Measurements from ENCODE around the gene GIGYF2.
"Not testable (repeated sequence)": the region's sequence is repeated elsewhere in the genome, so short reads cannot be mapped to it uniquely, and the experiment has no call there.

GIGYF2 gene

DNA sequence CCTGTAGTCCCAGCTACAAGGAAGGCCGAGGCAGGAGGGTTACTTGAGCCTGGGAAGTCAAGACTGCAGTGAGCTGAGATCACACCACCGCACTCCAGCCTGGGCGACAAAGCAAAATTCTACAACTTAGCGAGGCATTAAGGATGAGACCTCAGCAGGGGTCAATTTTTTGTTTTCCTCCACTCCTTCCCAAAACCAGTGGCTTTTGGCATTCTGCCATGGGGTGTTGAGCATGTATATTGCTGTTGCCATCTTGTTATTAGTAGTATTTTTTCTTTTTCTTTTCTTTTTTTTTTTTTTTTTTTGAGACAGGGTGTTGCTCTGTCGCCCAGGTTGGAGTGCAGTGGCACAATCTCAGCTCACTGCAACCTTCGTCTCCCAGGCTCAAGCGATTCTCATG lies 8.9 kb upstream of the GIGYF2 start:
- DNase-seq: no peak

DNA sequence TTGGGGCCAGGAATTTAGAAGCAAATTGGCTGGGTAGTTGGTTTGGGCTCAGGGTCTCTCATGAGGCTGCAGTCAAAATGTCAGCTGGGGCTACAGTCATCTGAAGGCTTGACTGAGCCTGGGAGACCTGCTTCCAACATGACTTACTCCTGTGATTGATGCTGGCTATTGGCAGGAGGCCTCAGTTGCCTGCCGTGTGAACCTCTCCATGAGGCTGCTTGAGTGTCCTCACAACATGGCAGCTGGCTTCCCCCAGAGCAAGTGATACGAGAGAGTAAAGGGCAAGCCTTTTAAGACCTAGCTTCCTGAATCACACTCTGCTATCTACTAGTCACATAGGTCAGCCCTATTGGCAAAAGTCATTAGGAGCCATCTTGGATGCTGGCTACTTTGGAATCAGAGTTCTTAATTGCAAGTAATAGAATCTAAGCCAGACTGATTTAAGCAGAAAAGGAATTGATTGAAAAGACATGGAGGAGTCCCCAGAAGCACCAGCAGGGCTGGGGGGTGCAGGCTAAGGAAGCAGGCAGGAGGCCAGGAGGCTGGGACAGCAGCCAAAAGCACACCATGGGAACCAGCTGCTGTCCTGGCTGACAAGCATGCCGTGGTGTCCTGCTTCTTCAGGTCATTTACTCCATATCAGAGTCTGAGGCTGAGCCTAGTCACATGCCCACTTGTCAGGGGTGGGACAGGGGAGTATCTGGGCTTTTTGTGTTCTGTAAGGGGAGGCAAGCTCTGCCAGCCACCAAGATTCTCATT lies 7.8 kb upstream of the GIGYF2 start:
- no peak for DNase-seq

DNA sequence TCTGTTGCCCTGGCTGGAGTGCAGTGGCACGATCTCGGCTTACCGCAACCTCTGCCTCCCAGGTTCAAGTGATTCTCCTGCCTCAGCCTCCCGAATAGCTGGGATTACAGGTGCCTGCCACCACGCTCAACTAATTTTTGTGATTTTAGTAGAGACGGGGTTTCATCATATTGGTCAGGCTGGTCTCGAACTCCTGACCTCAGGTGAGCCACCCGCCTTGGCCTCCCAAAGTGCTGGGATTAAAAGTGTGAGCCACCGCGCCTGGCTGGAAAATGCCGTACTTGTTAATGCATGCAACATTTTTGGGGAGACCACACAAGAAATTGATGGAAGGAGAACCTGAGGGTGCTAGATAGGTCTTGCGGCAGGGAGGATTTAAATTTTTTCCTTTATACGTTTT lies 6.0 kb upstream of the GIGYF2 start:
- DNase-seq: not testable (repeated sequence)

DNA sequence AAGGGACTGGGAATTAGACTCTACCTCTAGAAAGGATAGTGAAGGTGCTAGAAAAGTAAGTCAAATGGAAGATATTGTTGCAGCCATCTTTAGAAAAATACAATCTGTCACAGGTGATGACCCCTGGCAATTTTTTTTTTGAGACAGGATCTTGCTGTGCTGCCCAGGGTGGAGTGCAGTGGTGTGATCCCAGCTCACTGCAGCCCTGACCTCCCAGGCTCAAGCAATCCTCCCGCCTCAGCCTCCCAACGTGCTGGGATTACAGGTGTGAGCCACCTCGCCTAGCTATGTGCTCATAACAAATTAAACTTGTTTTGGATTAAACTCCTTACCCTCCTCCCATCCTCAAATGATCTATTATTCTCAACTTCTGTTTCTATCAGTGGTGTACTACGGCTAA lies 3.8 kb upstream of the GIGYF2 start:
- no peak for DNase-seq

DNA sequence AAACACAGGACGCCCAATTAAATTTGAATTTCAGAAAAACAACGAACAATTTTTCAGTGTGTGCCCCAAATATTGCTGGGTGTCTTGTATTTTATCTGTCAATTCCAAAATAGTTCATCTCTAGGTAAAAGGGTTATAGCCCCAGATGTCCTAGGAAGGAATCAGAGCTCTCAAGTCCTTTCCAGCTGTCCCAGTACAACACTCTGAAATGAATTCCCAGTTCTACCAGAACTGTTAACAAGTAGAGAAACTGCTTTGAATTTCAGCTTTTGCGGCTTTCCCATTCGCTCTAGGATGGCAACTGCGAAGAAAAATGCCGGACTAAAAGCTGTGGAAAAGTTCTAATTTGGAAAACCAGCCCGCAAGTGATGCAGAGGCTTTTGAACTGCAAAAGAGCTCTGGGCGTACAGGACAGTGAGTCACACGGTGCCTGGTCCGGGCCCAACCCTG lies 497 bp upstream of the GIGYF2 start:
- no peak for DNase-seq

DNA sequence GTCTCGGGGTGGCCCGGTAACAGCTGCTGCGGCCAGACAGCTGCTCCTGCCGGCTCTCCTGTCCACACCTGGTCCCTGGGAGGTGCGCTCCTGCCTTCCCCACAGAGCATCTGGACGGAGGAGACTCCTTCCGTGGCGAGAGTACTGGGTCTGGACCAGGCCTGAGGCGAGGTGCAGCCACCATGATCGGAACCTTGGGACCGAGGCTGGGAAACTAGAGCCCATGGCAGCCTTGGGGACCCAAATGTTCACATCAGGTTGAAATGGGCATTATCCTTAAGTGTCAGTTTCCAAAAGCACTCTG lies 628 bp downstream of the GIGYF2 start:
- DNase-seq: no peak

DNA sequence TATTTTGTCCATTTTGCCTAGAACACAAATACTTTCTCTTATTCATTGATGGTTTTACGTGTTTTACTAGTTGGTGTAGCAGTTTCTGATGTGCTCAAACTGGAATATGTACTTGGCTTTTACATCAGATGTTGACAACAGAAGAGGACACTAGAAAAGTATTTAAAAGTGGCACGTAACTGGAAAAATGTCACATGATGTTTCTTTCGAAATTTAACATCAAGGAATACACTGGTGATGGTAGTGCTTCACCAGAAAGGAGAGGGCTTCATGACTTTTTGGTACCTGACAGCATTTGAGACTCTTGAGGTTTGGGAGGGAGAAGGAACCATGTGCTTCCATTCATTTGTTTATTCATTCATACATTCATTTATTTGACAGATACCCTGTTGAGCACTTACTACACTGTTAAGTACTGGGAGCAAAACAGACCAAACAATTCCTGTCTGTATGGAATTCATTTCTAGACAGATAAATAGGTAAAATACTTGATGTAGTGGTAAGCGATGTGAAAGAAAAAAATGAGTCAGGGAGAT lies 1.5 kb downstream of the GIGYF2 start:
- no peak for DNase-seq

DNA sequence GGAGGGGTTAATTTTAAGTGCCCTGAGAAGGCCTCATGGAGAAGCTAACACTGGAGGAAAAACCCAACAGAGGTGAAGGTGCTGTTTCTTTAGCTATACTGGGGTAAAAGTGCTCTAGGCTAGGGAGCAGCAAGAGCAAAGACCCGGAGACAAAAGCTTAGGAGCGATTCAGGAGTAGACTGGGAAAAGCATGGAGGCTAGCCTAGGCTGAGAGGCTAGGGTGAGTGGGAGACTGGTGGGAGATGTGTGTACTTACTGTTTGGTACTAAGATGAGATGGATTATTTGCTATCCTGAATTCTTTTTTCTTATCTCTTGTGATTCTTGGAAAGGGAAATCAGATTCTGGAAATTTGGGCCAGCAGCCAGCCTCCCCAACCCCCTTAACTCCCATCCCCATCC lies 2.0 kb downstream of the GIGYF2 start:
- DNase-seq: no peak

DNA sequence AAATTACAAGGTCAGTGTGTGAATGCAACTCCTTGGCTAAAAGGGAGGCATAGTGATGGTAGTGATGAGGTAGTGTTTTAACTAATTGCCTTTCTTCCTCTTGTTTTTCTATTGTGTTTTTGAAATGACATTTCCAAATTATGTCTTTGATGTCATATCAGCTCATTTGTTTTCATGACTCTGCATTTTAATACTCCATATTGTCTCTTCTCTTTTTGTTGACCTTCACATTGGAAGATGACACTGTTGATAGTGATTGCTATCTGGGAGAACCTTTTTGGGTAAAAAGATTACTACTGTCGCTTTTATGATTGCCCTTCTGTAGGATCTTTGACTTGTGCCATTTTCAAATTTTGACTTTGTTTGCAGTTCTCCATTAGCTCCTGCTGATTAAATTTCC lies 3.0 kb downstream of the GIGYF2 start:
- DNase-seq: no peak

DNA sequence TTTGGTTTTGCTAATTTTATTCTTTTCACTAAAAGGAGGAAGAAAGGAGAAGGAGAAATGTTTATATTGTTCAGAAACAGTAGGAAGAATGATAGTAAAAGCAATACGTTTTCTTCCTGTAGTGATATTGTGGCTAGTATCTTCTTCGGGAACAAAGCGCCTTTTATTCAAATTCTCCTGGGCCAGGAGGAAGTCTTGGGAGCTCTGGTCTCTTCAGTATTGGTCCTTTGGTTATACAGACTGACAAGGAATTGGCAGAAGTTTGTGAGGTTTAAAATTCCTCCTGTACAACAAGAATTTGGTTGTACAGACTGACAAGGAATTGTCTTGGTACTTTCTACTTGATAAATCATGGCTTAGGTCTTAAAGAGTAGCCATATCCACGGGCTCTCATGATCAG lies 9.9 kb downstream of the GIGYF2 start:
- no peak for DNase-seq

DNA sequence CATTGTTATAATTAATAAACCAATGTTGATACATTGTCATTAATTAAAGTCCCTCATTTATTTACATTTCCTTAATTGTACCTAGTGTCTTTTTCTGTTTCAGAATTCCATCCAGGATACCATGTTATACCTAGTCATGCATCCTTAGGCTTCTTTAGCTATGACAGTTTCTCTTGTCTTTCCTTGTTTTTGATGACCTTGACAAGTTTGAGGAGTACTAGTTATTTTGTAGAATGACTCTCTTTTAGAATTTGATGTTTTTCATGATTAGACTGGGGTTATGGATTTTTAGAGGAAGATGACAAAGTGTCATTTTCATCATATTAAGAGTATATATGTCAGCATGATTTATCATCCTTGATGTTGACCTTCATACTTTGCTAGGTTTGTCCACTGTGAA lies 16.4 kb downstream of the GIGYF2 start:
- no peak for DNase-seq

DNA sequence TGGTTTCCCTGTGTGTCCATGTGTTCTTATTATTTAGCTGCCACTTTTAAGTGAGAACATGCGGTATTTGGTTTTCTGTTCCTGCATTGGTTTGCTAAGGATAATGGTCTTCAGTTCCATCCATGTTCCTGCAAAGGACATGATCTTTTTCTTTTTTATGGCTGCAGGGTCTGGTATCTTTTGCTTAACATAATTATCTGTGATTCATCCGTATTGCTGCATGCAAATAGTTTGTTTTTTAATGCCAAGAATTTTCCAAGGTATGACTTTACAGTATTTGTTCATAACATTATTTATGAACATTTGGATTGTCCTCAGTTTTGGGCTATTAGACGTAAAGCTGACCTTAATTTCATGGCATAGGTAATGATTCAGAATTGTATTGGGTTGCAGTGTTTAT lies 17.8 kb downstream of the GIGYF2 start:
- no peak for DNase-seq

DNA sequence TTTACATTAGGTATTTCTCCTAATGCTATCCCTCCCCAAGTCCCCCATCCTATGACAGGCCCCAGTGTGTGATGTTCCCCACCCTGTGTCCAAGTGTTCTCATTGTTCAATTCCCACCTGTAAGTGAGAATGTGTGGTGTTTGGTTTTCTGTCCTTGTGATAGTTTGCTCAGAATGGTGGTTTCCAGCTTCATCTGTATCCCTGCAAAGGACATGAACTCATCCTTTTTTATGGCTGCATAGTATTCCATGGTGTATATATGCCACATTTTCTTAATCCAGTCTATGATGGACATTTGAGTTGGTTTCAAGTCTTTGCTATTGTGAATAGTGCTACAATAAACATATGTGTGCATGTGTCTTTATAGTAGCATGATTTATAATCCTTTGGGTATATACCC lies 22.9 kb downstream of the GIGYF2 start:
- DNase-seq: not testable (repeated sequence)

DNA sequence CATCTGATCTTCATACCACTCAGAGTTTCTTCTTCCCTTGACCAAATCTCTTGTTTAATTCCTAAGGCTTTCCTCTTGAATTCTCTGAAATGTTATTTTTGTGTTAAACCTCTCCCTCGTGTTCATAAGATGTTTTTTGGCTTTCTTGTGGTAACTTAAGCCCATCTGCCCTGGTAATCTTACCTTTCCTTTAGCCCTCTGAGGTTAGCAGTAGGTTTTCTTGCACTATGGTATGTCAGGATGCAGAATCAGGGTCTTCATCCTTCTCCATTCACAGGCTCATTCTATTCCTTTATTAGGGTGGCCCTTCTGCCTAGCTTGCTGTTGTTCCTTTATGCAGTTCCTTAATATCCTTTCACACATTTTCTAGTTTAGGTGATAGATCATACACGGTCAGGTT lies 24.1 kb downstream of the GIGYF2 start:
- DNase-seq: no peak

DNA sequence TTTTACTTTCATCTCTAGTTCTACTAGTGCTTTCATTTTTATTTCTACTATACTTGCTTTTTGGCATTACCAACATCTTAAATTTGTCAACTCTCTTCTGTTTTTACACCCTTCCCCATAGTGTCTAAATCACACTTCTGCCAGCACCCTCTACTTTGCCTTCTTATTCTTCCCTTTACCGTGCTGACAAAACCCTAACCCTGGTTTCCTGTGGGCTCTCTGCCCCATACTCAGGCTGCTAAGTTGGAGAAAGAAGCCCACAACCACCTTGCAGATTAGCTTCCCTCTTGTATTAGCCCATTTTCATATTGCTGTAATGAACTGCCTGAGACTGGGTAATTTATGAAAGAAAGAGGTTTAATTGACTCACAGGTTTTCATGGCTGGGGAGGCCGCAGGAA lies 24.8 kb downstream of the GIGYF2 start:
- DNase-seq: no peak

DNA sequence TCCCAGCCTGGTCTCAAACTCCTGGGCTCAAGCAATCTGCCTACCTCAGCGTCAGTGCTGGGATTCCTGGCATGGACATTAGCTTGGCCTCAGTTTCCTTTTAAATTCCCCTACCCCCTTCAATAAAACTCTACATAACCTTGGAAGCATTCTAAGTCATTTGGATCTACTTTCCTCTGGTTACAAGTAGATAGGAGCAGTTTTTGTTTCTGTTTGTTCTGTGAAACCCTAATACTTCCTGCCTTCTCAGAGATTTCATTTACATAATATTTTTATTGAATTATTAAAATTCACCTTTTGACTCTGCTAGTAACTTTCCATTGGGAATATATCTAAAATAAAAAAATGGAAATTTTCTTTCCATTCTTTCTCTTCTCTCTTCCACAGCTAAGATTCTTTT lies 25.9 kb downstream of the GIGYF2 start:
- no peak for DNase-seq

DNA sequence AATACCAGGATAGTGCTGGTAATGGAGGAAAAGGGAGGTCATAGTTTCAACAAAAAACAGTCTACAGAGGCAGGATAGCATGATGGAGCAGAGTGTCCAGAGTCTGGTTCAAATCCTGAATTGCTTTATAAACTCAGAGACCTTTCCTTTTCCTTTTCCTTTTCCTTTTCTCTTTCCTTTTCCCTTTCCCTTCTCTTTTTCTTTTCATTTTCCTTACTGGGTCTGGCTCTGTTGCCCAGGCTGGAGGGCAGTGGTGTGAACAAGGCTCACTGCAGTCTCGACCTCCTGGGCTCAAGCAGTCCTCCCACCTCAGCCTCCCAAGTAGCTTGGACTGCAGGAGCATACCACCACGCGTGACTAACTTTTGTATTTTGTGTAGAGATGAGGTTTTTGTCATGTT lies 31.7 kb downstream of the GIGYF2 start:
- DNase-seq: no peak

DNA sequence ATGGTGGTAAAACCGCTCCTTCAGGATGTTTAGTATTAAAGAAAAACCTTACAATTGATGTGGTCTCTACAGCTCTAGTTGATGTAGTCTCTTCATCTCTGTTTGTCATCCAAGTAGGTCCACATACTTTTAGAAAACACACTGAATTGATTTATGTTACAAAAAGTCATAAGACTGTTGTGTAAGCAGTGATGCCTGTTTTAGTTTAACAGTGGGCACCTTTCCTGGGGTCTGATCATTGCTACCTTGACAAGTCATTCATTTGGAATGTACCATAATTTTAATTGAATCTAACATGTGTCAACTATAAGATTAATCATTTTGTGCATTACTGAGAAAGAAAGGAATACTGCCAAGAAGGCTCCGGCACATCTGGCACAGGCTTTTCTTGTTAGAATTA lies 34.3 kb downstream of the GIGYF2 start:
- DNase-seq: no peak

DNA sequence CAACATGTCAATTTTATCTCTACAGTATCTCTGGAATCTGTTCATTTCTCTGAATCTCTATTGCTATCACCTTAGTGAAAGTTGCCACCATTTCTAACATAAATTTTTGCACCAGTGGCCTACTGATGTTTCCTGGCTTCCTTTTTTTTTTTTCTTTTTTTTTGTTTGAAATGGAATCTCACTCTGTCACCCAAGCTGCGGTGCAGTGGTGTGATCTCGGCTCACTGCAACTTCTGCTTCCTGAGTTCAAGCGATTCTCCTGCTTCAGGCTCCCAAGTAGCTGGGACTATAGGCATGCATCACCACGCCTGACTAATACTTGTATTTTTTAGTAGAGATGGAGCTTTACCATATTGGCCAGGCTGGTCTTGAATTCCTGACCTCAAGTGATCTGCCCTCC lies 44.2 kb downstream of the GIGYF2 start:
- DNase-seq: no peak

DNA sequence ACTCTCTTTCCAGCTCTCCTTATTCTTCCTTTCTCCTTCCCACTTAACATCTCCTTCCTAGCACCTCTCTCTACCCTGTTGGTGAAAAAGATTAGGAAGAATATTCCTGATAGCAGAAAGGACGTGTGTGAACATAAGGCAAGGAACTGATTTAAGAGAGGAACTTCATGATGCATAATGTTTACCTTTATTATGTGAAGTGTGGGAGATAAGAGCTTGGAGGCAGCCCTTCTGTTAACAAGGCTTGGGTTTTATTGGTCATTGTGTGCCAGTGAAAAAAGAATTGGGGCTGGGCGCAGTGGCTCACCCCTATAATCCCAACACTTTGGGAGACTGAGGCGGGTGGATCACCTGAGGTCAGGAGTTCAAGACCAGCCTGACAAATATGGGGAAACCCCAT lies 44.8 kb downstream of the GIGYF2 start:
- DNase-seq: no peak

DNA sequence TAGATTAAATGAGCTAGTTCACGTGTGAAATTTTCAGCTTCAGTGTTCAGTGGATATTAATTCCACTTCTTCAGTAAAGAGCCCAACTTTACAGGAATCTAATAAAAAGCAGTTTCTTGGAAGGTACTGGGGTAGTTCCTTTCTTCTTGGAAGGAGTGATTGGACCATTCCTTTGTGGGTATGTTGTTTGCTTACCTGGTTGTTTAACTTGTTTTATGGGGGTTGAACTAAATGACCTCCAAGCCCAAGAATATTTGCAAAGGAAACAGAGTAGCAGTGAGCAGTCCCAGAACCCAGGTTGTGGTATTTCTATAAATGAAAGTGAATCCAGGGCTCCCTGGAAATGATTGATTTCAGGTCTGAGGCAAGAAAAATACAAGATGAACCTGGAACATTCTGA lies 47.8 kb downstream of the GIGYF2 start:
- DNase-seq: no peak

DNA sequence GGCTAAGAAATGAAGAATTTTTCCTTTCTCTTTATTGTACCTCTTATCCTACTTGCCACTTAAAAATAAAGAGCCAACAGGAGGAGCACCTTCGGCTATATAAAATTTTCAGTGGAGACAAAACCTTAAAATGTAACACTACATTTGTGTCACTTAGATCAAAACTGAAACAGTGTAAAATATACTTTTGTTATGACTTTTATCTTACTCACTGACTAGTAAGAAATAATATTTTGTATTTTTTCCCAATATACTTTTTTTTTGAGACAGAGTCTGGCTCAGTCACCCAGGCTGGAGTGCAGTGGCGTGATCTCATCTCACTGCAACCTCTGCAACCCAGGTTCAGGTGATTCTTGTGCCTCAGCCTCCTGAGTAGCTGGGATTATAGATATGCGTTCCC lies 50.9 kb downstream of the GIGYF2 start:
- DNase-seq: no peak

DNA sequence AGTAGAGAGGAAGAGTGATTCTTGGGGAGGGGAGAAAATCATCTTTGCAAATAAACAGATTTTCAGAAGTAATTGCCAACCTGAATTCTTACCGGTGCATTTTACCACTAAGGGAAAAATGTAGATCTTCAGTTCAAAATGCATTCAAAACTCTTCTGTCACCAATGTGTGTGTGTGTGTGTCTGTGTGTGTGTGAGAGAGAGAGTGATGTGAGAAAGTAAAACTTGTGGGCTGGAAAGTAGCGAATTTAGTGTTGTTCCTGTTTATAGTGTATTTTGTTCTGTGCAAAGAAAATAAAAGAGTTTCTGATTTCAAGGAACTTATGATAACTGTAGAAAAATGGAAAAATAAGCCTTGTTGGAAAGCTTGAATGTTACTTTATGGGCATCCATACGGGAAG lies 52.2 kb downstream of the GIGYF2 start:
- DNase-seq: no peak

DNA sequence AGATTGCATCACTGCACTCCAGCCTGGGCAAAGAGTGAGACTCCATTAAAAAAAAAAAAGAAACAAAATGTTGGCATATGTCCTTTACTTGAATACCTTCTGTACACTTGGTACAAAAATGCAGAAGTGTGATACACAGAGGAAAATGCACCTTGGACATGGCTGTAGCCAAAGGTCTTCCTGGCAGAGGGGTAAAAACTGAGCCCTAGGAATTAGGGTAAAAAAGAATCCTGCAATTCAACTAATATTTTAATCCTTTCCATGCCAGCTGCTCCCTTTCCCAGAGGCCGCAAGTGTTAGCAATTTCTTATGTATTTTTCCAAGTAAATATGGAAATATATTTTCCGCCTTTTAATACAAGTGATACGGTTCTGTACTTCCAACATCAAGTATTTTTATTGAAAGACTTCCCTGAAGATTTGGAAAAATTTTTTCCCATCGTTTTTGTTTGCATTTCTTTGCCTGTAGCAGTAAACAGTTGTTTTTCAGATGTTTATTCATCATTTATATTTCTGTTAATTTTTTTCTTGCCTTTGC lies 53.1 kb downstream of the GIGYF2 start:
- no peak for DNase-seq

DNA sequence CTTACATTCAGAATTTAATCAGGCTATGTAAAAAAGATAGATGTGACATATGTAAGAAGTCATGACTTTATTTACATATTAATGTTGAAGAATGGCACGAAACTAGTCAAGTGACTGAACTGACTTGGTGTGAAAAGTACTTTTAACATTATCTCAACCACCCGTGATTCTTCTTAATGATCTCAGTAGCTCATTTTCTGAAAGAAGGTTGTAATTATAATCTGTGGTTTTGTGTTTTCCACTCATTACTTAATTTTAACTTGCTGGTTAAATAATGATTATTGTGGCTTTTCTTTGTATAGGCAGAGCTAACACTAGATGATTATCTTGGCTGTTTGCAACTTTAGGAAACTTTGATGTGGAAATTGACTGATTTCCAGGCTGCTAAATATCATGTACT lies 60.8 kb downstream of the GIGYF2 start:
- DNase-seq: no peak
